ENCODE results near the gene SRRM4. TPM values are rescaled to one million over a fixed set of nuclear protein-coding genes. Genes with fewer than 3 reads are reported as not detected.

SRRM4 gene
- total RNA-seq, 1 donor from 2014 or later: not detected

- Histone ChIP-seq H3K4me3 (peak overlapping the region; percentile 73), H3K36me3 (peaks cover 9% of the 10 kb centered on the region), H3K9me3 (no peaks in the 10 kb centered on the region), H3K27me3 (ENCODE audit: low read depth) (no peaks in the 10 kb centered on the region), H3K4me1 (peaks cover 61% of the 10 kb centered on the region), H3K27ac (peak overlapping the region; percentile 86)
- DNase-seq (no peak), ATAC-seq (no peak)
- intact Hi-C loops (cut with DNase I): no loop called here
- no peak for TF ChIP-seq CTCF (IDR thresholded peaks at IDR 0.05)
These were observed 200.6 kb downstream of the SRRM4 start for GRCh38 chr12:119181944-119182343.

- intact Hi-C loops (cut with DNase I): no loop called here
- H3K27ac ChIP-seq: peak overlapping the region; percentile 86
- H3K9me3 ChIP-seq: no peaks in the 10 kb centered on the region
- ATAC-seq (no peak), DNase-seq (no peak)
- TF ChIP-seq CTCF (IDR thresholded peaks at IDR 0.05): no peak
- H3K4me1 ChIP-seq: peaks cover 67% of the 10 kb centered on the region
- peaks cover 19% of the 10 kb centered on the region for H3K36me3 ChIP-seq
- no peaks in the 10 kb centered on the region for H3K27me3 ChIP-seq (ENCODE audit: low read depth)
- peak overlapping the region; percentile 73 for H3K4me3 ChIP-seq
These were observed 201.6 kb downstream of the SRRM4 start for GRCh38 chr12:119182701-119183493.

GRCh38 chr12:119183942-119184695, 202.8 kb downstream of the SRRM4 start:
- H3K4me1 ChIP-seq: peaks cover 71% of the 10 kb centered on the region
- DNase-seq (no peak), ATAC-seq (no peak)
- peak overlapping the region; percentile 73 for H3K4me3 ChIP-seq
- TF ChIP-seq CTCF (IDR thresholded peaks at IDR 0.05): no peak
- H3K27me3 ChIP-seq (ENCODE audit: low read depth): no peaks in the 10 kb centered on the region
- H3K9me3 ChIP-seq: no peaks in the 10 kb centered on the region
- peak overlapping the region; percentile 86 for H3K27ac ChIP-seq
- intact Hi-C loops (cut with DNase I): no loop called here
- peaks cover 21% of the 10 kb centered on the region for H3K36me3 ChIP-seq

- H3K9me3 ChIP-seq: no peaks in the 10 kb centered on the region
- no peak overlapping the region for H3K4me3 ChIP-seq
- DNase-seq: no peak
- H3K27ac ChIP-seq: no peak overlapping the region
- no peak for TF ChIP-seq CTCF (IDR thresholded peaks at IDR 0.05)
- H3K36me3 ChIP-seq: peaks cover 34% of the 10 kb centered on the region
- H3K4me1 ChIP-seq: peaks cover 6% of the 10 kb centered on the region
- no peak for ATAC-seq
- intact Hi-C loops (cut with DNase I): no loop called here
- H3K27me3 ChIP-seq (ENCODE audit: low read depth): no peaks in the 10 kb centered on the region
These were observed 213.9 kb downstream of the SRRM4 start for GRCh38 chr12:119195256-119195655.

- DNase-seq (no peak), ATAC-seq (no peak)
- H3K27me3 ChIP-seq (ENCODE audit: low read depth): no peaks in the 10 kb centered on the region
- intact Hi-C loops (cut with DNase I): no loop called here
- no peaks in the 10 kb centered on the region for H3K9me3 ChIP-seq
- no peak for TF ChIP-seq CTCF (IDR thresholded peaks at IDR 0.05)
- no peak overlapping the region for H3K4me3 ChIP-seq
- peaks cover 18% of the 10 kb centered on the region for H3K36me3 ChIP-seq
- peaks cover 6% of the 10 kb centered on the region for H3K4me1 ChIP-seq
- no peak overlapping the region for H3K27ac ChIP-seq
These were observed 217.1 kb downstream of the SRRM4 start for GRCh38 chr12:119198440-119198839.
